Stimulated activated CD8-positive, alpha-beta memory T cell treated with anti-CD3 and anti-CD28 coated beads, Interleukin-7, amount 100 ng/mL, for 4 hours (primary cell): ENCODE measurements around the gene STX11.
A peak's percentile ranks its signal among the peaks of the same experiment; 100 is the strongest.

Experiments
- DNase-seq, 2 donors: peaks; one replicate each; pipeline ENCODE4 v3.0.0-alpha.2; 2020; ENCODE audit warnings: low read depth in 2 of 2

STX11 gene

GRCh38 chr6:144215402-144215931 is 65.2 kb downstream of the STX11 start:
- peak in 1 of 2 donors; percentile 8 for DNase-seq

- DNase-seq, result peak; percentile 84 to 89
These were observed 65.8 kb downstream of the STX11 start for GRCh38 chr6:144215932-144216667.

DNA sequence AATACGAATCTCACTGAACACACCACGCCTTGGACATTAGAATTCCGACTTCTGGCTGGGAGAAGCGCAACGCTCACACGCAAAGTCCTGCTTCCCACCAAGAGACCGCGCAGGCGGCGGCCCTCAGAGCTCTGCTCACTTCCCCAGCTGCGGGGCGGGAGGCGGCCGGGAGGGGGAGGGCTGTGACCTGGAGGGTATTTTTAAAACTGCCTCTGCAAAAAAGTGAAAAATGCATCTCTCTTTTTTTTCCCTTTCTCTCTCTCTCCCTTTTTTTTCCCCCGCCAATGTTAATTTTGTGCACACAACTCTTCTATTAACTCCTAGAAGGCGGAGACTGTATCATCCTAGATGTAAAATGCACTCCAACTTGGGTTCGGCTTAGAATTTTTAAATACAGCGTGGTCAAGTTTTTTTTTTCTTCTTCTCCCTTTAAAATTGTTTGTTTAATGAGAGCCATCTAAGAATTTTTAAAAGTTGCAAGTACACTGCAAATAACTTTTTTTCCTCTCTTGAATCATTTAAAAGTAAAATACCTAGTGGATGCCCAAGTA is 66.4 kb downstream of the STX11 start:
- peak in 1 of 2 donors; percentile 60 for DNase-seq

GRCh38 chr6:144217264-144217663 is 66.9 kb downstream of the STX11 start:
- no peak for DNase-seq

- no peak for DNase-seq
These were observed 67.5 kb downstream of the STX11 start for GRCh38 chr6:144217797-144218196.

GRCh38 chr6:144219056-144219685 is 68.9 kb downstream of the STX11 start:
- no peak for DNase-seq

DNA sequence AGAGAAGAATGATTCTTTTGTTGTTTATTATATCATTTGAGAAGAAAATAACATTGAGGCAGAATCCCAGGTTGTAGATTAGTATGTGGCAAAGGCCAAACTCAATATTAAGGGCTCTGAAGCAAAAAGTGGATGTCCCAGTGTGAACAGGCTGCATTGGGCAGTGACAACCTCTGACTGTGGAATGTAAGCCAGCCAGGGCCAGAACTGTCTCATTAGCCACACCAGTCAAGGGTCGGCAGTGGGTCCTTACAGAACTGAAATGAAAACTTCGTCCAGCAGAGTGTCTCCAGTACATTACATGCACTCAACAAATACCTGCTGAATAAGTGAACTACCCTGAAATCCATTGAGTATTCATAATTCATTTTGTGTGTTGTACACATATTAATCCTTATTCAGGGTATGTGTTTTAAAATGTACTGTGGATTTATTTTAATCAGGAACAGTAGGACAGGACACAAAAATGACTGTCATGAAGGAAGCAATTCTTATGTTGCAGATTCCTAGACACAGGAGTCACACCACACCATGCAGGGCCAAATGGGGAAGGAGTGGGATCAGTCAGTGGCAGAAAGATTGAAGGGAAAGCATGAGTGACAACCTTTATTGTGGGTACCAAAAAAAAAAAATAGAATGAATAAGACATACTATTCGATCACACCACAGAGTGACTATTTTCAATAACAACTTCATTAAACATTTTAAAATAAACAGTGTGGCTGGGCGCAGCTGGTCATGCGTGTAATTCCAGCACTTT is 69.9 kb downstream of the STX11 start:
- no peak for DNase-seq

GRCh38 chr6:144223686-144224085 is 73.4 kb downstream of the STX11 start:
- DNase-seq, result no peak

GRCh38 chr6:144231721-144232120 is 81.4 kb downstream of the STX11 start:
- no peak for DNase-seq

- no peak for DNase-seq
These were observed 82.0 kb downstream of the STX11 start for GRCh38 chr6:144232176-144232831.

DNA sequence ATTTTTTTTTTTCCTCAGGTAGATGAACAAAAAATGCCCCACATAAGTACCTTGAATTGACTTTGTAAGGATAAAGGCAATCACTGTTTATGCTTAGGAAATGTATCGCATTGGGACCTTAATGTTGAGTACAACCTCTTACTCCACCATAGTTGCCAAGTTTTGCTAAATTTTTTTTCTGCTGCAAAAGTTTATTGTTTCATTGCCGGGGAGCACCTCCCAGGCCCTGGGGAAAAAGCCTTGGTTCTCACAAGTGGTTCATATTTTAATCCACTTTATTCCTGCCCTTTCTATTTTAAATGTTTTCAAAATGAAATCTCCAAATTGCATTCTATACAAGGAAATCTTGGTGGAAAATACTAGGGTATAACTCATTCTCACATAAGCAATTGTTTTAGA is 82.5 kb downstream of the STX11 start:
- DNase-seq, result no peak

DNA sequence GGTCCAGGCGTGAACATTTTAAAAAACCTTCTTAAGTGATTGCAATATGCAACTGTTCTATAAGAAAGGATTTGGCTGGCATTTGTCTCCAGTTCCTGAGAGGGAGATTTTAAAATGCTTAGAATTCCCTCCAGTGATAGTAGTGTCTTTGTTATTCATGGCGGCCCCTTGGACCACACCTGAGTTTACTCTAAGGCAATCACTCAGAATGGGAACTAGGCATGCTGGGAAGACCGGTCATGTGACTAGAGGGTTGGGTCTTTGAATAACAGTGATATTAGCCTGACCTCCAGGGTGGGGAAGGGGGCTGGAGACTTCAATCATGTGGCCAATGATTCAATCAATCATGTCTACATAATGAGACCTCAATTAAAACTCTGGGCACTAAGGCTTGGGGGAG is 84.1 kb downstream of the STX11 start:
- no peak for DNase-seq

- no peak for DNase-seq
These were observed 84.6 kb downstream of the STX11 start for GRCh38 chr6:144234935-144235334.
